22Rv1 (cell line): ENCODE data around the gene KRT8.

ENCODE experiments used
- CTCF ChIP-seq: fragments of 450-650 bp; IDR thresholded peaks from 2 replicates; pipeline ENCODE4 v1.5.1; 2017; ENCODE audit warnings: mild to moderate bottlenecking
- ZFX ChIP-seq: fragments of 450-650 bp; IDR thresholded peaks from 2 replicates; pipeline ENCODE4 v1.6.1; 2017; ENCODE audit warnings: antibody characterized with exemption, borderline replicate concordance

DNA sequence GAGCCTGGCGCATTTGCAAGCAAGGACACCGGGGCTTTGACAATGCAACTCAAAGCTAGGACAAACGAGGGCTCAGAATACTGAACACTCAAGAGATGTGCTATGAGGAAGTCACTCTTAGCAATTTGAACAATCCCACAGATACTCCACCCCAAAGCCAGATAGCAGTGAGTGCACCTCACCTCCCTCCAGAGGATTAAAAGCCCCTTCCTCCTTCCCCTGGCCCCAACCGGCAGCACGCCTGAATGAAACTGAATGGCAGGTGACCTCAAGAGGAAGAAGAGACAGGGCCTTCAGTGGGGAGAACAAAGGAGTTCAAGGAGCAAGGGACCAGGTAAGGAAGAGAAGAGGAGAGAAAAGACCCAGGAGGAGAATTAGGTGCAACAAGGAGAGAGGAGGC is 54.2 kb downstream of the KRT8 start:
- TF ChIP-seq CTCF, result no peak
- no peak for TF ChIP-seq ZFX
